Vagina (tissue), 2 donors: ENCODE results near the gene PDPK1. TPM values are rescaled to one million over a fixed set of nuclear protein-coding genes. Genes with fewer than 3 reads are reported as not detected.
"Not testable (repeated sequence)": the region's sequence is repeated elsewhere in the genome, so short reads cannot be mapped to it uniquely, and the experiment has no call there.

Source experiments
- DNase-seq, 2 donors: peaks; one replicate each; pipeline ENCODE4 v3.0.0-alpha.2; 2017; ENCODE audit errors: extremely low spot score in 2 of 2
- H3K27ac ChIP-seq: fragments of 200-600 bp; sonication (generic); one replicate; pipeline ENCODE4 v1.5.1; 2019
- H3K27me3 ChIP-seq: fragments of 200-600 bp; sonication (generic); one replicate; pipeline ENCODE4 v1.5.1; 2019
- H3K36me3 ChIP-seq, 2 donors: fragments of 200-600 bp; sonication (generic); one replicate each; pipeline ENCODE4 v1.5.1; 2017 to 2019
- H3K4me1 ChIP-seq: fragments of 200-600 bp; sonication (generic); one replicate; pipeline ENCODE4 v1.5.1; 2019
- H3K4me3 ChIP-seq, 2 donors: fragments of 200-600 bp; sonication (generic); 1 replicate in 1 of 2; 2 replicates in 1 of 2; pipeline ENCODE4 v1.5.1; 2016 to 2019
- H3K9me3 ChIP-seq: fragments of 200-600 bp; sonication (generic); one replicate; pipeline ENCODE4 v1.5.1; 2019
- CTCF ChIP-seq, 3 experiments: fragments of 450-650 bp in 2 of 3; fragments of 200-600 bp in 1 of 3; sonication (generic) in 1 of 3; IDR thresholded peaks; one replicate each; pipeline ENCODE4 v1.5.1; 2017 to 2019; ENCODE audit warnings: antibody characterized with exemption in 3 of 3, mild to moderate bottlenecking in 2 of 3, moderate library complexity in 2 of 3
- POLR2A ChIP-seq, 2 donors: fragments of 450-650 bp; IDR thresholded peaks; one replicate each; pipeline ENCODE4 v1.6.1; 2017; ENCODE audit warnings: antibody characterized with exemption in 2 of 2, mild to moderate bottlenecking in 2 of 2, moderate library complexity in 2 of 2
- POLR2AphosphoS5 ChIP-seq, 2 donors: sonication (generic); formaldehyde crosslinking; IDR thresholded peaks; one replicate each; pipeline ENCODE4 v1.9.0; 2017; ENCODE audit warnings: antibody characterized with exemption in 2 of 2, mild to moderate bottlenecking in 2 of 2, low read depth in 1 of 2; ENCODE audit not compliant: insufficient read depth in 1 of 2
- intact Hi-C: fragments of 100-400 bp; cut with DNase I; formaldehyde crosslinking; loops from one replicate; pipeline ENCODE4 v1.15.1; 2023
- total RNA-seq: library from RNA; depleted of rRNA; stranded (reverse); fragments of >200 nt; gene quantifications from one replicate; pipeline ENCODE4 v1.2.3, GENCODE V29; 2016

Gene PDPK1
- total RNA-seq, 1 donor from 2014 or later, result 29.2 TPM

- Histone ChIP-seq H3K36me3 (peaks cover 0 to 38% of the 10 kb centered on the region in 2 donors), H3K9me3 (no peaks in the 10 kb centered on the region), H3K4me1 (no peaks in the 10 kb centered on the region), H3K27me3 (no peaks in the 10 kb centered on the region), H3K4me3 (no peak overlapping the region), H3K27ac (no peak overlapping the region)
- no peak for TF ChIP-seq CTCF (IDR thresholded peaks at IDR 0.05)
- no peak for TF ChIP-seq POLR2A (IDR thresholded peaks at IDR 0.05)
- TF ChIP-seq POLR2AphosphoS5 (IDR thresholded peaks at IDR 0.05; ENCODE audit: insufficient read depth in 1 of 2, low read depth in 1 of 2), result no peak
- intact Hi-C loops, result no loop called here
- DNase-seq, result no peak
These were observed 59.7 kb downstream of the PDPK1 start for GRCh38 chr16:2597560-2597902.

- Histone ChIP-seq H3K36me3 (peaks cover 0 to 38% of the 10 kb centered on the region in 2 donors), H3K9me3 (no peaks in the 10 kb centered on the region), H3K27me3 (no peaks in the 10 kb centered on the region), H3K4me3 (no peak overlapping the region), H3K4me1 (no peaks in the 10 kb centered on the region), H3K27ac (no peak overlapping the region)
- no peak for DNase-seq
- intact Hi-C loops, result no loop called here
- TF ChIP-seq POLR2AphosphoS5 (IDR thresholded peaks at IDR 0.05; ENCODE audit: insufficient read depth in 1 of 2, low read depth in 1 of 2) (no peak), POLR2A (IDR thresholded peaks at IDR 0.05) (no peak), CTCF (IDR thresholded peaks at IDR 0.05) (no peak)
These were observed 60.4 kb downstream of the PDPK1 start for GRCh38 chr16:2598133-2598641.

GRCh38 chr16:2598723-2599122 is 60.9 kb downstream of the PDPK1 start:
- DNase-seq, result no peak
- no peaks in the 10 kb centered on the region for H3K4me1 ChIP-seq
- intact Hi-C loops, result no loop called here
- TF ChIP-seq POLR2AphosphoS5 (IDR thresholded peaks at IDR 0.05; ENCODE audit: insufficient read depth in 1 of 2, low read depth in 1 of 2) (no peak), POLR2A (IDR thresholded peaks at IDR 0.05) (no peak), CTCF (IDR thresholded peaks at IDR 0.05) (no peak)
- H3K27ac ChIP-seq, result no peak overlapping the region
- H3K9me3 ChIP-seq, result no peaks in the 10 kb centered on the region
- no peak overlapping the region for H3K4me3 ChIP-seq
- H3K36me3 ChIP-seq, result peaks cover 0 to 38% of the 10 kb centered on the region in 2 donors
- no peaks in the 10 kb centered on the region for H3K27me3 ChIP-seq

- intact Hi-C loops, result not testable (repeated sequence)
These were observed 61.3 kb downstream of the PDPK1 start for GRCh38 chr16:2599165-2599564.

GRCh38 chr16:2599785-2600184 is 62.0 kb downstream of the PDPK1 start:
- intact Hi-C loops, H3K27ac ChIP-seq, H3K9me3 ChIP-seq, H3K4me3 ChIP-seq, DNase-seq, H3K27me3 ChIP-seq, H3K4me1 ChIP-seq: not testable (repeated sequence)
- H3K36me3 ChIP-seq, result peaks cover 0 to 38% of the 10 kb centered on the region in 2 donors

More at GRCh38 chr16:2599165-2599564, 61.3 kb downstream of the PDPK1 start:
- not testable (repeated sequence) for DNase-seq, H3K4me1 ChIP-seq, H3K27ac ChIP-seq, H3K27me3 ChIP-seq, H3K9me3 ChIP-seq, H3K4me3 ChIP-seq
- peaks cover 0 to 38% of the 10 kb centered on the region in 2 donors for H3K36me3 ChIP-seq

- H3K9me3 ChIP-seq, H3K4me1 ChIP-seq, H3K27ac ChIP-seq, H3K4me3 ChIP-seq, intact Hi-C loops, DNase-seq, H3K27me3 ChIP-seq: not testable (repeated sequence)
- peaks cover 0 to 25% of the 10 kb centered on the region in 2 donors for H3K36me3 ChIP-seq
These were observed 63.6 kb downstream of the PDPK1 start for GRCh38 chr16:2601301-2602025.

- DNase-seq, H3K9me3 ChIP-seq, H3K4me3 ChIP-seq, intact Hi-C loops, H3K27me3 ChIP-seq, H3K27ac ChIP-seq, H3K4me1 ChIP-seq: not testable (repeated sequence)
- peaks cover 0 to 18% of the 10 kb centered on the region in 2 donors for H3K36me3 ChIP-seq
These were observed 64.4 kb downstream of the PDPK1 start for GRCh38 chr16:2602175-2602574.
